ENCODE results near the gene PLCB1.

DNA sequence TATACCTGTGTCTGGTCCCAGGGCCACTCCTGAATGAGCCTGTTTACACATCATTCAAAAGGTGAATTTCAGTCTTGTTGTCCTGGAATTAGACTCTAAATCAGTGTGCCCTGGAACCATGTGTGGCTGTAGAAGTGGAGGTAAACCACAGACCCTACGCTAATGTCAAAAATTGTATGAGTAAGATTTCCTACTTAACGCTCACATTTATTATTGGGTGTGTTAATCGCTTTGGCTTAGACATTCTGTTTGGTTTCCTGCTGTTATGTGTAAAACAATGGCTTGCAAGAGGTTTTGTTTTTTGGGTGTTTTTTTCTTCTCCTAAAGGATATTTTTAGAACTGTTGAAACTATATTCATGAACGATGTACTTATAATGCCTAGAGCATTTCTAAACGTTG, 19.3 kb downstream of the PLCB1 start:
- TF ChIP-seq, protein P1, sequence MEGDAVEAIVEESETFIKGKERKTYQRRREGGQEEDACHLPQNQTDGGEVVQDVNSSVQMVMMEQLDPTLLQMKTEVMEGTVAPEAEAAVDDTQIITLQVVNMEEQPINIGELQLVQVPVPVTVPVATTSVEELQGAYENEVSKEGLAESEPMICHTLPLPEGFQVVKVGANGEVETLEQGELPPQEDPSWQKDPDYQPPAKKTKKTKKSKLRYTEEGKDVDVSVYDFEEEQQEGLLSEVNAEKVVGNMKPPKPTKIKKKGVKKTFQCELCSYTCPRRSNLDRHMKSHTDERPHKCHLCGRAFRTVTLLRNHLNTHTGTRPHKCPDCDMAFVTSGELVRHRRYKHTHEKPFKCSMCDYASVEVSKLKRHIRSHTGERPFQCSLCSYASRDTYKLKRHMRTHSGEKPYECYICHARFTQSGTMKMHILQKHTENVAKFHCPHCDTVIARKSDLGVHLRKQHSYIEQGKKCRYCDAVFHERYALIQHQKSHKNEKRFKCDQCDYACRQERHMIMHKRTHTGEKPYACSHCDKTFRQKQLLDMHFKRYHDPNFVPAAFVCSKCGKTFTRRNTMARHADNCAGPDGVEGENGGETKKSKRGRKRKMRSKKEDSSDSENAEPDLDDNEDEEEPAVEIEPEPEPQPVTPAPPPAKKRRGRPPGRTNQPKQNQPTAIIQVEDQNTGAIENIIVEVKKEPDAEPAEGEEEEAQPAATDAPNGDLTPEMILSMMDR (IDR thresholded peaks at IDR 0.05; ENCODE audit: extremely low read depth in 1 of 2, insufficient read depth in 1 of 2, low read depth in 1 of 2, low read length in 2 of 2) = no peak
- TF ChIP-seq POLR2A (IDR thresholded peaks at IDR 0.05; ENCODE audit: low read depth, low read length) (peak; percentile 46), EZH2 (IDR thresholded peaks at IDR 0.05; ENCODE audit: borderline replicate concordance, low read depth, low read length, severe bottlenecking) (no peak), POLR2AphosphoS5 (IDR thresholded peaks at IDR 0.05; ENCODE audit: insufficient read depth, low read depth, low read length) (peak; percentile 62), MYC (IDR thresholded peaks at IDR 0.05; ENCODE audit: low read depth, low read length) (no peak), FOS (IDR thresholded peaks at IDR 0.05; ENCODE audit: borderline replicate concordance, insufficient read depth, low read length) (peak; percentile 46)
- TF ChIP-seq, protein P2, sequence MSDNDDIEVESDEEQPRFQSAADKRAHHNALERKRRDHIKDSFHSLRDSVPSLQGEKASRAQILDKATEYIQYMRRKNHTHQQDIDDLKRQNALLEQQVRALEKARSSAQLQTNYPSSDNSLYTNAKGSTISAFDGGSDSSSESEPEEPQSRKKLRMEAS (IDR thresholded peaks at IDR 0.05; ENCODE audit: insufficient read depth, insufficient read length) = peak; percentile 7
